HEK293 (cell line): Measurements from ENCODE around the gene KRT15.

Source experiments
- BCL6B ChIP-seq: fragments of 450-650 bp; formaldehyde crosslinking; IDR thresholded peaks from 2 replicates; pipeline ENCODE4 v1.5.1; 2017; ENCODE audit warnings: missing biosample characterization, missing genetic modification characterization
- GLI2 ChIP-seq: fragments of 450-650 bp; formaldehyde crosslinking; IDR thresholded peaks from 2 replicates; pipeline ENCODE4; 2017; ENCODE audit warnings: missing biosample characterization, missing genetic modification characterization, low read depth, borderline replicate concordance
- HIC1 ChIP-seq: fragments of 450-650 bp; formaldehyde crosslinking; IDR thresholded peaks from 2 replicates; pipeline ENCODE4 v1.5.1; 2016; ENCODE audit warnings: missing biosample characterization, missing genetic modification characterization
- HOXC10 ChIP-seq: sonication (generic); formaldehyde crosslinking; IDR thresholded peaks from 2 replicates; pipeline ENCODE4 v1.8.1; 2023; ENCODE audit warnings: mild to moderate bottlenecking, missing genetic modification reagents
- KLF10 ChIP-seq: fragments of 450-650 bp; IDR thresholded peaks from 2 replicates; pipeline ENCODE4 v1.5.1; 2018; ENCODE audit warnings: missing biosample characterization, mild to moderate bottlenecking, missing genetic modification characterization
- PRDM1 ChIP-seq: fragments of 450-650 bp; formaldehyde crosslinking; IDR thresholded peaks from 2 replicates; pipeline ENCODE4; 2016; ENCODE audit warnings: missing biosample characterization, missing genetic modification characterization
- PRDM2 ChIP-seq: fragments of 450-650 bp; formaldehyde crosslinking; IDR thresholded peaks from 2 replicates; pipeline ENCODE4 v1.5.1; 2016; ENCODE audit warnings: missing biosample characterization, missing genetic modification characterization, borderline replicate concordance
- TRIM28 ChIP-seq: IDR thresholded peaks from 2 replicates; pipeline ENCODE4 v1.6.1; 2011; ENCODE audit warnings: low read length, control low read depth, borderline replicate concordance
- YY1 ChIP-seq: fragments of 450-650 bp; formaldehyde crosslinking; IDR thresholded peaks from 2 replicates; pipeline ENCODE4 v1.5.1; 2018; ENCODE audit warnings: missing biosample characterization, missing genetic modification characterization
- ZBTB21 ChIP-seq: fragments of 450-650 bp; formaldehyde crosslinking; IDR thresholded peaks from 2 replicates; pipeline ENCODE4 v1.5.1; 2017; ENCODE audit warnings: missing biosample characterization, missing genetic modification characterization
- ZIC2 ChIP-seq: fragments of 450-650 bp; formaldehyde crosslinking; IDR thresholded peaks from 2 replicates; pipeline ENCODE4 v1.5.1; 2016; ENCODE audit warnings: missing biosample characterization, missing genetic modification characterization
- ZNF121 ChIP-seq: fragments of 450-650 bp; formaldehyde crosslinking; IDR thresholded peaks from 2 replicates; pipeline ENCODE4 v1.5.1; 2016; ENCODE audit warnings: missing biosample characterization, missing genetic modification characterization
- ZNF140 ChIP-seq: fragments of 450-650 bp; formaldehyde crosslinking; IDR thresholded peaks from 2 replicates; pipeline ENCODE4 v1.5.1; 2016; ENCODE audit warnings: missing biosample characterization, missing genetic modification characterization
- ZNF155 ChIP-seq: fragments of 450-650 bp; formaldehyde crosslinking; IDR thresholded peaks from 2 replicates; pipeline ENCODE4 v1.5.1; 2016; ENCODE audit warnings: missing biosample characterization, missing genetic modification characterization
- ZNF2 ChIP-seq: fragments of 450-650 bp; formaldehyde crosslinking; IDR thresholded peaks from 2 replicates; pipeline ENCODE4 v1.5.1; 2016; ENCODE audit warnings: missing biosample characterization, missing genetic modification characterization
- ZNF350 ChIP-seq: fragments of 450-650 bp; formaldehyde crosslinking; IDR thresholded peaks from 2 replicates; pipeline ENCODE4 v1.5.0; 2017; ENCODE audit warnings: missing biosample characterization, mild to moderate bottlenecking, missing genetic modification characterization
- ZNF426 ChIP-seq: fragments of 450-650 bp; formaldehyde crosslinking; IDR thresholded peaks from 2 replicates; pipeline ENCODE4 v1.5.1; 2017; ENCODE audit warnings: missing biosample characterization, missing genetic modification characterization, mild to moderate bottlenecking, inconsistent platforms, moderate library complexity
- ZNF513 ChIP-seq: fragments of 450-650 bp; IDR thresholded peaks from 2 replicates; pipeline ENCODE4 v1.5.1; 2018; ENCODE audit warnings: missing biosample characterization, missing genetic modification characterization
- ZNF518A ChIP-seq: fragments of 450-650 bp; formaldehyde crosslinking; conservative IDR thresholded peaks from 2 replicates; pipeline ENCODE4 v1.5.1; 2016; ENCODE audit warnings: low read depth, missing biosample characterization, missing genetic modification characterization
- ZNF558 ChIP-seq: fragments of 450-650 bp; formaldehyde crosslinking; IDR thresholded peaks from 2 replicates; pipeline ENCODE4 v1.5.1; 2016; ENCODE audit warnings: missing biosample characterization, missing genetic modification characterization
- ZNF629 ChIP-seq: fragments of 450-650 bp; formaldehyde crosslinking; IDR thresholded peaks from 2 replicates; pipeline ENCODE4 v1.5.1; 2017; ENCODE audit warnings: missing biosample characterization, missing genetic modification characterization

Gene KRT15

GRCh38 chr17:41539979-41540701, 21.4 kb upstream of the KRT15 start (continued):
- TF ChIP-seq YY1 (no peak), KLF10 (tag by site-specific recombination) (no peak), ZNF2 (tag by site-specific recombination) (no peak), ZIC2 (peak; percentile 70), ZNF121 (tag by site-specific recombination) (no peak), ZNF629 (tag by site-specific recombination) (no peak), ZNF558 (no peak), ZNF155 (tag by site-specific recombination) (no peak), PRDM1 (no peak), ZNF350 (tag by site-specific recombination) (no peak), ZNF140 (tag by site-specific recombination) (no peak), GLI2 (no peak), ZNF426 (tag by site-specific recombination) (no peak), TRIM28 (no peak), PRDM2 (tag by site-specific recombination) (no peak), BCL6B (tag by site-specific recombination) (no peak), HIC1 (tag by site-specific recombination) (no peak), ZNF518A (tag by site-specific recombination) (no peak), ZBTB21 (no peak), ZNF513 (tag by site-specific recombination) (no peak), HOXC10 (CRISPR knock-in tag) (no peak)
